HG03342 (cell line): ENCODE measurements around the gene SH3D19.
A peak's percentile ranks its signal among the peaks of the same experiment; 100 is the strongest.

Experiments used
- ATAC-seq: cut with Tn5 transposase; IDR thresholded peaks from one replicate; pipeline ENCODE4 v1.9.1; 2021; ENCODE audit warnings: mild to moderate bottlenecking, moderate library complexity; ENCODE audit not compliant: unreplicated experiment

SH3D19 gene, protein sequence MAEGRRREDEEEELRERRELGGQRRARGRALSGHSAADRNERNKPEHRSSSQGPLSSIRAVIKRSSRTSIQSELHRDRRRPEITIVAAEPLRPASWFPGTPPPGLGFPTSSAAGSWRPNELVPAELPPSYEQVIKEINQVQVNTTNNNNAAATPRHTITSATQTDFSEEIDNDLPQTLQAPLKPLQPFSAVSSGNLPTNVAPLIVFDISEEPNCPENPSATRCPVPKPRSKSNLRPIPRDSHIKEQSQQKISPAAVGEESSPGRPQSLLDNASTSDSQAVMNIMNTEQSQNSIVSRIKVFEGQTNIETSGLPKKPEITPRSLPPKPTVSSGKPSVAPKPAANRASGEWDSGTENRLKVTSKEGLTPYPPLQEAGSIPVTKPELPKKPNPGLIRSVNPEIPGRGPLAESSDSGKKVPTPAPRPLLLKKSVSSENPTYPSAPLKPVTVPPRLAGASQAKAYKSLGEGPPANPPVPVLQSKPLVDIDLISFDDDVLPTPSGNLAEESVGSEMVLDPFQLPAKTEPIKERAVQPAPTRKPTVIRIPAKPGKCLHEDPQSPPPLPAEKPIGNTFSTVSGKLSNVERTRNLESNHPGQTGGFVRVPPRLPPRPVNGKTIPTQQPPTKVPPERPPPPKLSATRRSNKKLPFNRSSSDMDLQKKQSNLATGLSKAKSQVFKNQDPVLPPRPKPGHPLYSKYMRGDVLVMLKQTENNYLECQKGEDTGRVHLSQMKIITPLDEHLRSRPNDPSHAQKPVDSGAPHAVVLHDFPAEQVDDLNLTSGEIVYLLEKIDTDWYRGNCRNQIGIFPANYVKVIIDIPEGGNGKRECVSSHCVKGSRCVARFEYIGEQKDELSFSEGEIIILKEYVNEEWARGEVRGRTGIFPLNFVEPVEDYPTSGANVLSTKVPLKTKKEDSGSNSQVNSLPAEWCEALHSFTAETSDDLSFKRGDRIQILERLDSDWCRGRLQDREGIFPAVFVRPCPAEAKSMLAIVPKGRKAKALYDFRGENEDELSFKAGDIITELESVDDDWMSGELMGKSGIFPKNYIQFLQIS

DNA sequence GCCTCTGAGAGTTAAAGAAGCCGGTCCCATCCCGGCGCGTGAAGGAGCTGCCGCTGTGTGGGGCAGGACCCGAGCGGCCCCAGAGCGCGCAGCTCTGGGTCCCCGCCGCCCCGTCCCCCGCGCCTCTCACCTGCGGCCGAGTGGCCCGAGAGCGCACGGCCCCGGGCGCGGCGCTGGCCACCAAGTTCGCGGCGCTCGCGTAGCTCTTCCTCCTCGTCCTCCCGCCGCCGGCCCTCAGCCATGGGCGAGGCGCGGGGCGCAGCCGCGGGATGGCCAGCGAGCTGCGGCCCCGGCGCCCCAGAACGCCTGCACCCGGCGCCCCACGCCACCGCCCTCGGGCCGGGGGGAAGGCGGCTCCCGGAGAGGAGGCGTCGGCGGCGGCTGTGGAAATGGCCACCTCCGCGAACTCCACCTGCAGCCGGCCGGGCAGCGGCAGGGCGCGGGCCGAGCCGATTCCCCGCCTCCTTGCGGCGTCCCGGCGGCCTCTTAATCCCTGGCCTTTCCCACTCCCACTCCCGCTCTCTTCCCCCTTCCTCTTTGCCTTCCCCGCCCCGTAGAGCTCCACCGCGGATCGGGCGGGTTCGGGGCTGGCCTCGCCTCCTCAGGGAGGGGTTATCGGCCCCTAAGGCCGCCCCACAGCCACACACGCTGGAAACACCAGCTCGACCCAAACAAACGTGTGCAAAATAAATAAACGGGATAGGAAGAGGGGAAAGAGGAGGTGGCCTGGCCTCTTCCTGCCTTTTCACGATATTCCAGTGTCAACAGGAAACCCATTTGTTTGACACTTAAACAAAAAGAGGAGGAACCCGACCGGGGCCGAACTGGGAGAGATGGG lies at the start of gene SH3D19:
SH3D19 (minus strand) TSS at position 495 of the 838 bp plus-strand sequence; CDS start at position 242, 253 bp downstream.
- ATAC-seq, result peak; percentile 22

DNA sequence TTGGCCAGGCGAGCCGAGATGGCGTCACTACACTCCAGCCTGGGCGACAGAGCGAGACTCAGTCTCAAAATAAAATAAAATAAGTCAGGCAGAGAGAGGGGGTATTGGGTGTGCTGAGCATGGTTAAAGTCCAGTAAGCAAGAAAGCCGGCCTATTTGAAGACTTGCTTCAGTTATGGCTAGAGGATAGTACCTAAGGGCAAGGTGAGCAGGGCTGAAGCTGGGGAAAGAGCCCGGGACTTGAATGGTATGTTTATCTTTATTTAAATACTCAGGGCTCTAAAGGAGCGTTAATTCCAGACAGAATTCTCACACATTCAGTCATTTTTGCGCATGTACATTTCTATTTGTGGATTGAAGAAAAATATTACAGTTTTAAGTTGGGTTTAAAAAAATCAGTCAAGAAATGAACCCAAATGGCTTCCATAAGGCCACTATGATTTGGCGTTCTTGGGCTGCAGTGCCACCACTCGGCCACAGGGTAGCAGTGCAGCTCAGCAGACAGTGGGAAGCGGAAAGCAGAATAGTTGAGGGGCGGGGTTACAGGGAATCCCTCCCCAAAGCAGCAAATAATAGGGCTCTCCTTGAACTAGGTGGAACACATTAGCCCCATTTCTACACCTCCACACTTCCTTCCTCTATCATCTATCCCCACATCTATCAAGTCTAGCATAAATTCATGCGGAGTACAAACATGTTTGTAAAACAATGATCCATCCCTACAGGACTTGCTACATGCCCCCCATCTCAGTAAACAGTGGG lies 37.2 kb upstream of the SH3D19 start:
- peak; percentile 100 for ATAC-seq

DNA sequence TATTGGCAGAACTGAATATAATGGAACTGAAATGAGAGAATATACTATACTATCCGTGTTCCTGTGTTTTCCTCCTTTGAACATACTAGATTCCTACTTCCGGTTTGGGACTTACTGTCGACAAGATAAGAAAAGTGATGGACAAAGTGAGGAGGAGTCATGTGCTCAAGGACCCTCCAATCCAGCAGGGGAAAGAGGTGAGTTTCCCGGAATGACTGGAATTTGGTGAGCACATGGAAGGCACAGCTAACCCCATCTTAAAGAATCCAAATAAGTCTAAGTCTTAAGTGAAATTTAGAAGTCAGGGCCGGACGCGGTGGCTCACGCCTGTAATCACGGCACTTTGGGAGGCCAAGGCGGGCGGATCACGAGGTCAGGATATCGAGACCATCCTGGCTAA lies 36.6 kb upstream of the SH3D19 start:
- ATAC-seq, result no peak

DNA sequence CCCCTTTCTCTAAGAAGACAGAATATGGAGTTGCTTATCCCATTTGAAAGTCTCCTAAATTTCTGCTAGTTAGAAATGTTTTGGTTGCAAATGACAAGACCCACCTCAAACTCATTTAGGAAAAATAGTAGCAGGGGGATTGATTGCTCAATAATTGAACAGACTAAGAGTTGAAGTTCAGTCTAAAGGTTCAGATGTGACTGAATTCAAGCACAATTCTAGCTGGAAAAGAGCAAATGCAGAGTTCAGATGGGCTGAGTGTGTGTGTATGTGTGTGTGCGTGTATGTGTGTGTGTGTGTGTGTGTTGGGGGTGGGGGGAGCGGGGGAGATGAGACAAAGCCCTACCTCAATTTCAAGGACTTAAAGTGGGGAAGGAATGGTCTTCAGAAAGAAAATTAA lies 35.7 kb upstream of the SH3D19 start:
- ATAC-seq, result no peak

DNA sequence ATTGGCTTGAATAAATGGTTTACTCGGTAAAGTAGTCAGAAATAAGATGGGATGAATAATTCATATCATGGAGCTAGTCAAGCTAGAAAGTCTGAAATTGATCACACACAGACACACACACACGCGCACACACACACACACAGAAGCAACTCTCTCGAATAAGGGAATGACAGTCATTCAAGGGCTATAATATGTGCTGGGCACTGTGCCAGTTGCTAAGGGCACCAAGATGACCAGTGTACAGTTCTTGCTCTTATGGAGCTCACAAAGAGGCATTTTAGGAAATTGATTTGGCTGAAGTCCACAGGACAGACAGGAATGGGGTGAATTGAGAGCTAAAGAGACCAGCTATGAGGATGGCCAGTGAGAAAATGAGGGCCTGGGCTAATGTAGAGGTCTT lies 34.2 kb upstream of the SH3D19 start:
- ATAC-seq, result no peak

DNA sequence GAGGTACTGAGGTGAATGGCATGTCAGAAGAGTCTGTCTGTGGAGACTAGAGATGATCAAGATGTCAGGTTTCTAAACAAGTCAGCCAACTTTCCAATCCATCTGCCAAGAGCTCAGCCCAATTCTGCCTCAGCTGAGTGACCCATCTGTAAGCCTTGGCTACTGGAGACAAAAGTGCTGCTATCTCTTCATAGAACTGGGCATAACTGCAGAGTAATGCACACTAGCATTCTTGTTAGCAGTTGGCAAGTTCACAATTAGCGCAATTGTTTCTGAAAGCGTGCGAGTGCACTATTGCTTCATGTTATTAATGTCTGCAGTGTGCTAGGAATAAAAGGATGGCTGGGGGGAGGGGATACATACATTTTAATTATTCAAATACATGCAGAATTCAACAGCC lies 32.9 kb upstream of the SH3D19 start:
- ATAC-seq, result no peak

DNA sequence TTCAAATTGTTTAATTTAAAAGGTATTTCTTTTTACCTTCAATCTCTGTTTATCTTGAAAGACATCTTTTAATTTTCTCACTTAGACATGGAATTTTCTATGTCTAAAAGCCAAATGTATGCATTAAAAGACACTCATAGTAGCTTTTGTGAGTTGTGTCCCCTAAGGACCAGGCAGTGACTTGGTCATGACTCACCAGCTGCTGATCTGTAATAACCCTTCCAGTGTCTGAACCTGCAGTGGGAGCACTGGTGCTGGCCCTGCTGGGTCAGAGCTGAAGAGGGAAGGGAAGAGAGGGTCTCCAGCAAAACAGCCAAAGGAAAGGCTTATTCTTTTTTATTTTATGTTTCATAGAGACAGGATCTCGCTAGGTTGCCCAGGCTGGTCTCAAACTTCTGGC lies 31.1 kb upstream of the SH3D19 start:
- ATAC-seq, result no peak

DNA sequence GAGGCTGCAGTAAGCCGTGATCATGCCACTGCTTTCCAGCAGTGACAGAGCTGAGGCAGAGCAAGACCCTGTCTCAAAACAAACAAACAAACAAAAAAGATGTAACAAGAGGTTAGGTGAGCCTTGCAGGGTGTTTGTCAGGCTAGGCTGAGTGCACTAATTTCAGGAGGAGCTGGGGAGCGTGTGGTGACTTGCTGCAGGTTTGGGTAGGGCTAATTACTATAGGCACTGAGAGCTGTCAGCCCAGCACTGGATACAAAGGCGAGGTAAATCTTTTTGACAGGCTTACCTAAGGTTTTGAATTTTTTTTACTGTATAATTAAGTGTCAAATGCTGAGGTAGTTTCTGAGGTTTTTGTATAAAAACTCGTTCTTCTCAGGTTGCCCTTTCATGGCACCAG lies 29.8 kb upstream of the SH3D19 start:
- no peak for ATAC-seq

DNA sequence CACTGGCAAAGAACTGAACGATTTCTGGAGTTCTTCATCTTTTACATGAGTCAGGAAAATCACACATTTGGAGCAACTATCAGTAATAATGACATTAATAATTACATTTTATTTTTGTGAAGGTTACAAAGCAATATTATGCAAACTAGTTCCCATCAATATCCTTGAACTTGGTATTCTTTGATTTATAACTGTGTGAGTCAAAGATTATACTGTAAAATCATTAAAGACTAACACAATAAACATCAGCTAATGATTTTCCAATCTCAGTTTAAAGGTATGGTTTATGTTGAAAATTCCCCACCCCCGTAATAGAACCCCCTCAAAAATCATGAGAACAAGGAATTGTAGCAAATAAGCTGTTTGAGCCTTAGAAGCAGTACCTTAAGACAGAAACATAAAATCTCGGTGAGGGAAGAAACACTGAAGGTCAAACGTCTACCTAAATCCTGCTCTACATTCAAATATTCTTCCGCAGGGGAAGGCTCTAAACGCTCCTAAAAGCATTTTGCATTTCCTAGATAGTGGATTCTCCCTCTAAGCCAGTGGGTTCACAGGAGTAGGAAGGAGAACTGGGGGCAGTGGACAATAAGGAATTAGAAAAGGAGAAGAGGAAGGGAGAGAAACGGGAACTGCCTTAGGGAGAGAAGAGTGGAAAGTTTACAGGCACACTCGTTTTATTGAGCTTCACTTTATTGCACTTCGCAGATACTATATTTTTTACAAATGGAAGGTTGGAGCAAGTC lies 22.3 kb upstream of the SH3D19 start:
- no peak for ATAC-seq

DNA sequence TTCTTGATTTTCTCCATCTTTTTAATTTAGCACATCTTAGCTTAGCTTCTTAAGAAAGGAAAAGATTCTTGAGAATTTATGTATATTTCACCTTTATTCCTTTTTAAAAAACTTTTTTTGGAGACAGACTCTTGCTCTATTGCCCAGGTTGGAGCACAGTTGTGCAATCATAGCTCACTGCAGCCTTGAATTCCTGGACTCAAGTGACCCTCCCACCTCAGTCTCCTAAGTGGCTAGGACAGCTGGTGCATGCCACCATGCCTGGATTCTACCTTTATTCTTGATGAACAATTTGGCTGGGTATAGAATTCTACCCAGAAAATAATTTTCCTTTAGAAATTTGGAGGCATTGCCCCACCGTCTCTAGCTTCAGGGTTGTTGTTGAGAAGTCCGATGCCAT lies 19.5 kb upstream of the SH3D19 start:
- no peak for ATAC-seq

DNA sequence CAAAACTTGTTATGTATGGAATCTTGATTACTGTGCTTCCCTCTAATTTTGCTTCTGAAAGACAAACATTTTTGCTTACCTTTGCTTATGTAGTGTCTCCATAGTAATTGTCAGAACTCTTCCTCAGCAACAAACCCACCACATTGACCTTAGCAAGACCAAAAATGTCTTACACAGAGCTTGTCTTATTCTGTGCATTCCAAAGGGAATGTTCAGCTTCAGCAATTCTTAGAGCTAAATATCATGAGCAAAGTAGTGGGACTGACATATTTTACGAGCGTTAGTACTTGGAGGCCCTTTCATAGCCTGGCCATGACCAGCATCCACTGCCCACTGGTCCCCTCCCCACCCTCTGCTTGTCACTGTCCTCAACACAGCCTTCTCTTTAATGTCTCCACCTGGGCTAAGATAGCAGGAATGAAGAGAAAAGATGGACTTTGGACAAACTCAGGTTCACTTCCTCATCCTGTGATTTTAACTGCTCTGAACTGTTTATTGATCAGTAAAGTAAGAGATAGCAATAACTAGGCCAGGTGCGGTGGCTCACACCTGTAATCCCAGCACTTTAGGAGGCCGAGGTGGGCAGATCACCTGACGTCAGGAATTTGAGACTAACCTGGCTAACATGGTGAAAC lies 15.5 kb upstream of the SH3D19 start:
- ATAC-seq, result no peak

DNA sequence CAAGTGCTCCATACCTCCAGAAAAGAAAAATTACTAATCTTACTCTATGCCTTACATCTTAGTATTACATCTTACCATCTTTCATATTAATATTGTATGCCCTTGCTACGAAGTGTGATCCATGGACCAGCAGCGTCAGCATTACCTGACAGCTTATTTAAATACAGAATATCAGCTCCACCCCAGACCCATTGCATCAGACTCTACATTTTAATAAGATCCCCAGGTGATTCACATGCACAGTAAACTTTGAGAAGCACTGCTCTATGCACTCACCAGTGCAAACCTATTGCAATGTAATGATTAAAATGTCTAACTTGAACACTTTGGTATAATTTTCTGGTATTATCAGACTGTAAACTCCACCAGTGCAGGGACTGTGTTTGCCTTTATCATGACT lies 14.1 kb upstream of the SH3D19 start:
- ATAC-seq, result no peak

DNA sequence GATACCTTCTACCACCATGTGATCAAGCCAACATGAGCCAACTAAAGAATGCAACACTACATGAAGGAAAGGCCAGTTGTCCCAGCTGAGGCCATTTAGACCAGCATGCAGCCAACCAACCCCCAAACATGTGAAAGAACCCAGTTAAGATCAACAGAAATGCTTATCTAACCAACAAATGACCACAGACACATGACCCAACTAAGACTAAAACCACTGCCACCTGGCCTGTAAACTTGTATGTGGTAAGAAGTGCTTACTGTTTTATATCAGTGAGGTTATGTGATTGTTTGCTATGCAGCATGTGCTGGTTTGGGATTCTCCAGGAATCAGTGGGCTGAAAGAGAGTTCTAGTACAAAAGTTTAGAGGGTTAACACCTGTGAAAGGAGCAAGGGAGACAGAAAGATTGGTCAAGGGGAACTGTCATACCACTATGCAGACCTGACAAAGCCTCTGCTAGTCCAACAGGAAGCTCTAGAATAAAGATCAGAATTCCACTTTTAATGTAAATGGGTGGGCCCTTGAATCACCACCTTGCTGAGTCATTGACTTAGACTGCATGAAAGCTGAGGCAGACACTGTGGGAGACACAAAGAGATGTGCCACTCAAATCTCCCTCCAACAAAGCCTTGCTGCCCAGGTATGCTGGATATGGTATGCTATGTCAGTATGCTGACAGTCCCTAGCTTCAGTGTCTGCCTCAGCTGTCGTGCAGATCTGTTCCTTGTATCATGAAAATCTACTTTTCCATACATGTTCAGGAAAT lies 6.1 kb upstream of the SH3D19 start:
- ATAC-seq, result no peak

DNA sequence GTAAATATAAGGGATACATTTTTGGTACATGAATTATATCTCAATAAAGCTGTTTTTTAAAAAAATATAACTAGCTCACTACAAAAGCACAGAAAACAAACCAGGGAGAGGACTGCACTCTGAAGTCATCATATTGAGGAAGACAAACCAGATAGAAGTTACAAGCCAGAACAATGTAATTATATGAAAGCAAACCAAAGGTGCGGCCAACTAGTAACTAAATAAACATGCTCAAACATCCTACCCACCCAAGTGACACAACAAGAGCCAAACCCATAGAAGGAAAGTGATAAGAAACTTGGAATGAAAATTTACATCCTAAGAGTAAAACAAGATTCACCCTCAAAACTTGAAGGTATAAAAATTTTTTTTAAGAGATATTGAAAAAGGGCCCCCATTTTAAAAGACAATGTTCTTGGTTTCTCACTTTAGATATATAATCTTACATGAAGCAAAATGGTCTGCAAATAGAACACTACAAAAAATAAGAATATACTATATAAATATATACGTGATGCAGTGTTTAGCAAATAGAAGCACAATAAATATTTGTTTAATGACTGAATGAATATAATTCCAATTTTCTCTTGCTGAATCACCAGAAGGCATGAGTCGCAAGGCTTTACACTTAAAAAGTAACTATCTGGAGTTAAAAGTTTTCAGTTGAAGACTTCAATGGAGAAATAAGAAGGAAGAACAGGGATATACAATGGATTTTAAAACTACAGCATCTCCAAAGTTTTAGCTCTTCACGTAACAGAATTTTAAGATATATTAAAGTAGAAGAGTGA lies 4.0 kb upstream of the SH3D19 start:
- no peak for ATAC-seq

DNA sequence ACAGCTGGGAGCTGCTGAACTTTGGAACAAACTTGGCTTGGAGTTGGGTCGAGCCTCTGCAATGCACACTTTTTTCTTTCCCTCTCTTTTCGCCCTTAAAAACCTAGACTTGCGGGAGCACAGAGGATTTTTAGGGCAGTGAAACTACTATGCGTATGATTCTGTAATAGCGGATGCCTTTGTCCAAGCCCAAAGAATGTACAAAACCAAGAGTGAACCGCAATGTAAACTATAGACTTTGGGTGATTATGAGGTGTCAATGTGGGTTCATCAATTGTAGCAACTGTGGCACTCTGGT lies 493 bp upstream of the SH3D19 start:
- no peak for ATAC-seq

DNA sequence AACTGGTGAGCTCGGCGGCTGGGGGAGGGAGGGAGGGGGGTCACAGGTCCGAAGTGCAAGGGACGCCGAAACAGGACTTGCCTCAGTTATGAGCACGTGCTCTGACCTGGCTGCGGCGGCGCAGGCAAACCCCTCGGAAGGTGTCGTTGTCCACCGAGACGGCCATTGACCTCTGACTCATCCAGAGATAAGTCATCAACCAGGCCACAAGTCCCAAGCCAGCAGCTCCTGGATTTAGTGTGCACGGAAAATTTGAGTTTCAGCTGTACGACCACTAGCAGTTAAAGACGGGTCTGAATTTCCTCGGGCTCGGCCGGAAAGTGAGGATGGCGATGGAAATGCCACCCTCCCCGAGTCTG lies 674 bp downstream of the SH3D19 start:
- peak; percentile 64 for ATAC-seq

DNA sequence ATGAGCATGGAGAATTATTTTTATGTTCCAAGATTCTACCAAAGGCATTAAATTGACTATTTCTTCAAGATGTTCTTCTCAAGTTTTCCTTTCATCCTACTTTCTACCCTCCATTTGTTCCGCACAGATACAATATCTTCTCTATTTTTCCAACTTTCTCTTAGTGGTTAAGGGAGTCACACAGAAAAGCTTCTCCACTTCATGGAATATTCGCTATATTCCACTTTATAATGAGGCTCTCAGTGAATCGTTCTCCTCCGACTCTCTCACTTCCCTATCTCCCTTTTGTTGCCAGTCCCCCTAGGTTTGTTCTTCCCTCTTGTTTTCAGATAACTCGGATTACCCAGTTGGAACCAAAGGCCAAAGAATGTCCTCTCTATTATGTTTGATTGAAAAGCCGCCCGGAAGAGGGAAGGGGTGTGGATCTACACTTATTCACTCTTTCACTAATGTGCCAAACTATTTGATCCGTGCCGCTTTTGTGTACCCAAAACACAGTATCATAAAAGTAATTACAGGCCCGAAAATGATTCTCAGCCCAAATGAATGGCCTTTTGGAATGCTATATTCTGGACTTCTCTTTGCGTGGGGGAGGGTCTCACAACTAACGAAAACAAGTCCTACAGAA lies 1.2 kb downstream of the SH3D19 start:
- ATAC-seq, result no peak
